Neuronal stem cell (in vitro differentiated cells): ENCODE results near the gene KREMEN1.

Source experiments
- DNase-seq: peaks from one replicate; pipeline ENCODE4 v3.0.0-alpha.2; 2013; ENCODE audit warnings: low spot score
- H2AFZ ChIP-seq: one replicate; pipeline ENCODE4 v1.6.1; 2013; ENCODE audit warnings: mild to moderate bottlenecking, low read length, inconsistent platforms
- H2AK5ac ChIP-seq: 2 replicates; pipeline ENCODE4 v1.6.1; 2013; ENCODE audit warnings: low read depth, mild to moderate bottlenecking, inconsistent platforms, low read length, moderate library complexity, mixed read lengths
- H2BK120ac ChIP-seq: 2 replicates; pipeline ENCODE4 v1.6.1; 2013; ENCODE audit warnings: low read depth, mild to moderate bottlenecking, inconsistent platforms, low read length, moderate library complexity, mixed read lengths
- H2BK12ac ChIP-seq: one replicate; pipeline ENCODE4 v1.6.1; 2013; ENCODE audit warnings: low read length, inconsistent platforms
- H2BK15ac ChIP-seq: 2 replicates; pipeline ENCODE4 v1.6.1; 2013; ENCODE audit warnings: mild to moderate bottlenecking, low read length, inconsistent platforms, mixed read lengths
- H2BK5ac ChIP-seq: one replicate; pipeline ENCODE4 v1.6.1; 2013; ENCODE audit warnings: inconsistent platforms, mild to moderate bottlenecking, low read length, moderate library complexity
- H3K14ac ChIP-seq: one replicate; pipeline ENCODE4 v1.6.1; 2013; ENCODE audit warnings: low read length, inconsistent platforms
- H3K18ac ChIP-seq: 2 replicates; pipeline ENCODE4 v1.6.1; 2013; ENCODE audit warnings: low read length, inconsistent platforms
- H3K23ac ChIP-seq: 2 replicates; pipeline ENCODE4 v1.6.1; 2013; ENCODE audit warnings: low read depth, mild to moderate bottlenecking, mixed read lengths, low read length, inconsistent platforms; ENCODE audit not compliant: poor library complexity
- H3K27ac ChIP-seq: replicated peaks from 3 replicates; pipeline ENCODE4 v1.5.1; 2013; ENCODE audit warnings: low read length, inconsistent platforms
- H3K27me3 ChIP-seq, 3 experiments: 2 replicates each; pipeline ENCODE4 v1.6.1; 2013; ENCODE audit warnings: low read length in 3 of 3, mild to moderate bottlenecking in 2 of 3, inconsistent platforms in 1 of 3, low read depth in 1 of 3, mixed read lengths in 1 of 3, moderate library complexity in 1 of 3; ENCODE audit not compliant: control insufficient read depth in 3 of 3, insufficient read depth in 3 of 3
- H3K36me3 ChIP-seq, 2 donors: replicated peaks in 1 of 2; 2 replicates each; pipeline ENCODE4 v1.6.1; 2013; ENCODE audit warnings: low read length in 2 of 2; ENCODE audit not compliant: control insufficient read depth in 2 of 2, insufficient read depth in 2 of 2
- H3K4ac ChIP-seq: 2 replicates; pipeline ENCODE4 v1.6.1; 2013; ENCODE audit warnings: inconsistent platforms, mild to moderate bottlenecking, low read length, moderate library complexity
- H3K4me1 ChIP-seq, 2 donors: 1 replicate in 1 of 2; 2 replicates in 1 of 2; pipeline ENCODE4 v1.6.1; 2013; ENCODE audit warnings: low read length in 2 of 2, low read depth in 1 of 2; ENCODE audit not compliant: control insufficient read depth in 2 of 2, insufficient read depth in 1 of 2
- H3K4me2 ChIP-seq: one replicate; pipeline ENCODE4 v1.6.1; 2013; ENCODE audit warnings: mild to moderate bottlenecking, low read length, inconsistent platforms; ENCODE audit not compliant: insufficient read depth, poor library complexity, severe bottlenecking
- H3K4me3 ChIP-seq, 2 donors: 2 replicates each; pipeline ENCODE4 v1.5.1; 2013; ENCODE audit warnings: low read length in 2 of 2, mild to moderate bottlenecking in 2 of 2, inconsistent platforms in 1 of 2, moderate library complexity in 1 of 2
- H3K79me1 ChIP-seq: one replicate; pipeline ENCODE4 v1.6.1; 2013; ENCODE audit warnings: low read depth, mild to moderate bottlenecking, inconsistent platforms, low read length, moderate library complexity
- H3K9ac ChIP-seq: one replicate; pipeline ENCODE4 v1.6.1; 2013; ENCODE audit warnings: mild to moderate bottlenecking, low read depth, low read length, inconsistent platforms; ENCODE audit not compliant: poor library complexity
- H3K9me3 ChIP-seq, 2 donors: replicated peaks in 1 of 2; 2 replicates each; pipeline versions ENCODE3 to v1.6.1; 2013; ENCODE audit warnings: low read length in 2 of 2, mild to moderate bottlenecking in 2 of 2, inconsistent platforms in 1 of 2, low read depth in 1 of 2, mixed read lengths in 1 of 2, moderate library complexity in 1 of 2; ENCODE audit not compliant: control insufficient read depth in 2 of 2, insufficient read depth in 1 of 2
- H4K8ac ChIP-seq: one replicate; pipeline ENCODE4 v1.6.1; 2013; ENCODE audit warnings: low read depth, mild to moderate bottlenecking, inconsistent platforms, low read length, moderate library complexity
- H4K91ac ChIP-seq: one replicate; pipeline ENCODE4 v1.6.1; 2013; ENCODE audit warnings: low read length, low read depth, mild to moderate bottlenecking, inconsistent platforms; ENCODE audit not compliant: poor library complexity
- WGBS, 2 donors: extraction: QIAGEN DNeasy Blood & Tissue Kit; methylation state at CpG; one replicate each; pipeline ENCODE4 v1.1.7; 2013; ENCODE audit warnings: missing lambda C conversion rate in 2 of 2, mixed read lengths in 1 of 2; ENCODE audit not compliant: insufficient read length in 2 of 2, insufficient replicate concordance in 1 of 2; ENCODE audit errors: extremely low coverage in 2 of 2; 5-methylcytosine and 5-hydroxymethylcytosine counted together

The KREMEN1 gene

GRCh38 chr22:29071261-29072045 is 1.4 kb upstream of the KREMEN1 start:
- no peak overlapping the region for H3K4ac ChIP-seq
- no peak overlapping the region for H3K27ac ChIP-seq
- peaks cover 0 to 9% of the 10 kb centered on the region in 2 donors for H3K36me3 ChIP-seq
- no peaks in the 10 kb centered on the region for H3K9me3 ChIP-seq
- H3K18ac ChIP-seq = peak overlapping the region; percentile 77
- H2BK15ac ChIP-seq = no peak overlapping the region
- no peak overlapping the region for H2BK5ac ChIP-seq
- H2BK120ac ChIP-seq = peak overlapping the region; percentile 65
- H4K8ac ChIP-seq = no peak overlapping the region
- no peak overlapping the region for H4K91ac ChIP-seq
- no peak overlapping the region for H2BK12ac ChIP-seq
- H3K9ac ChIP-seq = no peak overlapping the region
- H3K4me3 ChIP-seq = no peak overlapping the region
- H3K4me1 ChIP-seq = peaks cover 7 to 10% of the 10 kb centered on the region in 2 donors
- WGBS, 2 donors = no CpG with 5 or more reads among the region's 60 CpGs
- H3K4me2 ChIP-seq = peak overlapping the region; percentile 54
- H3K14ac ChIP-seq = peak overlapping the region; percentile 49
- H3K79me1 ChIP-seq = no peaks in the 10 kb centered on the region
- H2AK5ac ChIP-seq = peak overlapping the region; percentile 64
- H2AFZ ChIP-seq = no peak overlapping the region
- H3K23ac ChIP-seq = no peak overlapping the region
- peak; percentile 56 for DNase-seq
- peaks cover 0 to 54% (median 14%) of the 10 kb centered on the region in 3 experiments for H3K27me3 ChIP-seq

GRCh38 chr22:29072193-29072978 is 449 bp upstream of the KREMEN1 start:
- Histone ChIP-seq H3K18ac (peak overlapping the region; percentile 82), H2AFZ (peak overlapping the region; percentile 86), H3K4me1 (peaks cover 7 to 10% of the 10 kb centered on the region in 2 donors), H2BK5ac (no peak overlapping the region), H3K4me3 (peak overlapping the region; percentile 63 to 87), H3K9ac (no peak overlapping the region), H2BK15ac (no peak overlapping the region), H4K91ac (no peak overlapping the region), H3K36me3 (peaks cover 0 to 13% of the 10 kb centered on the region in 2 donors), H3K4me2 (peak overlapping the region; percentile 87), H3K4ac (no peak overlapping the region), H3K9me3 (no peaks in the 10 kb centered on the region), H2BK12ac (no peak overlapping the region), H3K27me3 (peaks cover 0 to 54% (median 14%) of the 10 kb centered on the region in 3 experiments), H3K14ac (no peak overlapping the region), H3K27ac (no peak overlapping the region), H2AK5ac (no peak overlapping the region), H3K23ac (no peak overlapping the region), H2BK120ac (no peak overlapping the region), H4K8ac (no peak overlapping the region), H3K79me1 (no peaks in the 10 kb centered on the region)
- no CpG with 5 or more reads among the region's 41 CpGs for WGBS, 2 donors
- DNase-seq = peak; percentile 74

GRCh38 chr22:29073618-29074275 is 912 bp downstream of the KREMEN1 start:
- no peak overlapping the region for H3K14ac ChIP-seq
- H3K27ac ChIP-seq = no peak overlapping the region
- no peaks in the 10 kb centered on the region for H3K79me1 ChIP-seq
- no peak overlapping the region for H3K23ac ChIP-seq
- H3K27me3 ChIP-seq = peaks cover 0 to 54% (median 14%) of the 10 kb centered on the region in 3 experiments
- H3K4ac ChIP-seq = no peak overlapping the region
- no peak overlapping the region for H2BK120ac ChIP-seq
- DNase-seq = no peak
- H3K4me2 ChIP-seq = peak overlapping the region; percentile 87
- H2AK5ac ChIP-seq = peak overlapping the region; percentile 71
- peaks cover 0 to 18% of the 10 kb centered on the region in 2 donors for H3K36me3 ChIP-seq
- no peak overlapping the region for H2BK5ac ChIP-seq
- no peak overlapping the region for H2BK12ac ChIP-seq
- H2BK15ac ChIP-seq = peak overlapping the region; percentile 30
- whole genome bisulfite sequencing, 2 donors = no CpG with 5 or more reads among the region's 53 CpGs
- H3K9me3 ChIP-seq = no peaks in the 10 kb centered on the region
- no peak overlapping the region for H4K8ac ChIP-seq
- H4K91ac ChIP-seq = no peak overlapping the region
- peaks cover 7 to 10% of the 10 kb centered on the region in 2 donors for H3K4me1 ChIP-seq
- peak overlapping the region; percentile 80 for H2AFZ ChIP-seq
- H3K18ac ChIP-seq = peak overlapping the region; percentile 92
- H3K4me3 ChIP-seq = peak overlapping the region; percentile 79 to 87
- H3K9ac ChIP-seq = peak overlapping the region; percentile 72
